ENCODE data around the gene IRF2BP2. TPM values are rescaled to one million over a fixed set of nuclear protein-coding genes. Genes with fewer than 3 reads are reported as not detected.
A peak's percentile ranks its signal among the peaks of the same experiment; 100 is the strongest.

Gene IRF2BP2
- total and polyA plus RNA-seq, 4 experiments from 2014 or later: 23.9 to 164 (median 103) TPM

DNA sequence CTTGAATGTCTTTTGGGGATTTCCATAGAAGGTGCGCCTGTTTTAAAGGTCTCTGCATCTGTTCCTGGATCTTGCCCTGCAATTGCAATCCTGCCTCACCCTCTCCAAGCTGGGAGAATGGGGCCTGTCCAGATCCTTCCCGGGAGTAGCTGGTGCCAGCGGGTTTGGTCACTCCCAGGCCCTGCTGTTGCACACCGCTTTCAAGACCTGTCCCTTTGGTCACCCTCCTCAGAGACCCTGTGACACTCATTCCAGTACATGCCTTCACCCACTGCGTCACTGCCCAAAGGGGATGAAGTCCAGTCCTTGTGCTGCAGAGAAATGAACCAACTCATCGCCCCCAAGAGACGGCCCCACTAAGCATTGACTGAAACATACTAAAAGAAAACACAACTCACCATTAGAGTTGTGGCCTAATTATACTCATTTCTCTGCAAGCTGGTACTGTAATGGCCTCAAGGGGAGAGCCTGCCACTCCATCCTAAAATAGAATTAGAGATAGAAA, 1.9 kb upstream of the IRF2BP2 start:
- intact Hi-C loops (cut with micrococcal nuclease): loop anchor here (1.0 to 5.0 kb wide), 11 partner anchors 64 to 1255 kb away; partner anchors contain the start of gene LYST
- no peaks in the 10 kb centered on the region for H3K9me3 ChIP-seq (ENCODE audit: control insufficient read depth in 1 of 2, low read length in 2 of 2)
- Mint-ChIP-seq H3K4me3 (peak overlapping the region; percentile 89 to 94 (median 94)), H3K36me3 (peaks cover 18 to 24% of the 10 kb centered on the region in 2 donors), H3K4me1 (peaks cover 28 to 52% (median 39%) of the 10 kb centered on the region in 4 donors), H3K9me3 (peaks cover 0 to 10% (median 0%) of the 10 kb centered on the region in 8 donors), H3K27ac (peak overlapping the region; percentile 99 to 100 (median 100)), H3K27me3 (peaks cover 0 to 6% of the 10 kb centered on the region in 2 donors)
- peaks cover 9% of the 10 kb centered on the region for H3K36me3 ChIP-seq (ENCODE audit: insufficient read depth, low read length)
- H3K4me3 ChIP-seq (ENCODE audit: low read length in 2 of 2): peak overlapping the region; percentile 59 to 72
- DNase-seq: peak in 1 of 5 donors; percentile 79
- POLR2A ChIA-PET (ENCODE audit: partially characterized antibody): interaction anchor here (0.6 to 7.8 kb wide), 48 partner anchors 7 to 549 kb away, joined by 3 to 312 read pairs (median 6); partner anchors contain the start of genes COA6, RBM34, TARBP1 and TOMM20
- CTCF ChIA-PET (ENCODE audit: partially characterized antibody): interaction anchor here (0.7 to 6.5 kb wide), 23 partner anchors 8 to 491 kb away, joined by 3 to 78 read pairs (median 4); no protein-coding TSS in a partner anchor
- H3K4me1 ChIP-seq (ENCODE audit: insufficient read depth, low read length): peaks cover 41% of the 10 kb centered on the region
- no peaks in the 10 kb centered on the region for H3K27me3 ChIP-seq (ENCODE audit: insufficient read depth, low read length)
- peak overlapping the region; percentile 92 for H3K27ac ChIP-seq (ENCODE audit: low read depth, low read length)

DNA sequence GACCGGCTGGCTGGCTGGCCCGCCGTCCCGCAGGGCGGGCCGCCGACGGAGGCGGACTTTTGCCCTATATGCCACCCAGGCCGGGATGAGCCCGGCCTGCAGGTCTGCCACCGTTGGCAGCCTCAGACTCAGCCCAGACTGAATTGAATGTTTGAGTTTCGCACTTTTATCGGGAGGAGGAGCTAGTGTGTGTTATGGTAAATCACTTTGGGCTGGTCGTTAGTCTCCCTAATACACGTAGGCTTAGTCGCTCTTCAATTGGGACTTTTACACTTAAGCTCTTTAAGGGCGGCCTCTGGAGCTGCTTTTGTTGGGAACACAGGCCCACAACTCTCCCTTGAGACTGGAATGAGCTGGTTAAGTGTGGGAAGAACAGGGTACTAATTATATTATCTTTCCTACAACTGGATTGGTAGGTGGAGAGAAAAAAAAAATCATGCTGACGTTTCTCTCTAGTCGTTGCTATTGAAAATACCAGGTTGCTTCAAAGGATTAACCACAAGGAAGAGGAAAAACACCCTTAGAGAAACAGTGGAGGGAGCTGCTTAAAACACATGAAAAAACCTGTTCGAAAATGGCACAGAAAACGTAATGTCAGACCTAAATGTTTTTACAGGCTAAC, 1.4 kb upstream of the IRF2BP2 start:
- Mint-ChIP-seq H3K36me3 (peaks cover 21 to 29% of the 10 kb centered on the region in 2 donors), H3K4me1 (peaks cover 28 to 57% (median 41%) of the 10 kb centered on the region in 4 donors), H3K9me3 (peaks cover 0 to 10% (median 0%) of the 10 kb centered on the region in 8 donors), H3K27me3 (peaks cover 0 to 6% of the 10 kb centered on the region in 2 donors), H3K4me3 (peak overlapping the region; percentile 89 to 94 (median 94)), H3K27ac (peak overlapping the region; percentile 99 to 100 (median 100))
- no peaks in the 10 kb centered on the region for H3K27me3 ChIP-seq (ENCODE audit: insufficient read depth, low read length)
- intact Hi-C loops (cut with micrococcal nuclease): loop anchor here (1.0 to 5.0 kb wide), 10 partner anchors 65 to 1256 kb away; partner anchors contain the start of gene LYST
- ChIA-PET POLR2A (ENCODE audit: partially characterized antibody) (interaction anchor here (0.6 to 7.8 kb wide), 50 partner anchors 7 to 754 kb away, joined by 3 to 312 read pairs (median 6); partner anchors contain the start of genes COA6, RBM34, TARBP1 and TOMM20), CTCF (ENCODE audit: partially characterized antibody) (interaction anchor here (0.7 to 6.5 kb wide), 16 partner anchors 7 to 472 kb away, joined by 3 to 78 read pairs (median 4); no protein-coding TSS in a partner anchor)
- H3K27ac ChIP-seq (ENCODE audit: low read depth, low read length): peak overlapping the region; percentile 92
- peaks cover 44% of the 10 kb centered on the region for H3K4me1 ChIP-seq (ENCODE audit: insufficient read depth, low read length)
- peak; percentile 85 to 89 (median 86) for DNase-seq
- peak overlapping the region; percentile 59 to 72 for H3K4me3 ChIP-seq (ENCODE audit: low read length in 2 of 2)
- no peaks in the 10 kb centered on the region for H3K9me3 ChIP-seq (ENCODE audit: control insufficient read depth in 1 of 2, low read length in 2 of 2)
- H3K36me3 ChIP-seq (ENCODE audit: insufficient read depth, low read length): peaks cover 14% of the 10 kb centered on the region

- POLR2A ChIA-PET (ENCODE audit: partially characterized antibody): interaction anchor here (0.7 to 7.8 kb wide), 37 partner anchors 6 to 894 kb away, joined by 3 to 312 read pairs (median 5); partner anchors contain the start of genes B3GALNT2, COA6, TARBP1 and TOMM20
- intact Hi-C loops (cut with micrococcal nuclease): loop anchor here (1.0 to 5.0 kb wide), 12 partner anchors 9 to 1257 kb away; partner anchors contain the start of gene LYST
- H3K36me3 Mint-ChIP-seq: peaks cover 27 to 35% of the 10 kb centered on the region in 2 donors
- peaks cover 33 to 63% (median 46%) of the 10 kb centered on the region in 4 donors for H3K4me1 Mint-ChIP-seq
- H3K27ac ChIP-seq (ENCODE audit: low read depth, low read length): peak overlapping the region; percentile 92
- peaks cover 45% of the 10 kb centered on the region for H3K4me1 ChIP-seq (ENCODE audit: insufficient read depth, low read length)
- H3K9me3 ChIP-seq (ENCODE audit: control insufficient read depth in 1 of 2, low read length in 2 of 2): no peaks in the 10 kb centered on the region
- peaks cover 0 to 6% of the 10 kb centered on the region in 2 donors for H3K27me3 Mint-ChIP-seq
- no peaks in the 10 kb centered on the region for H3K27me3 ChIP-seq (ENCODE audit: insufficient read depth, low read length)
- peak; percentile 90 to 93 (median 91) for DNase-seq
- peaks cover 16% of the 10 kb centered on the region for H3K36me3 ChIP-seq (ENCODE audit: insufficient read depth, low read length)
- peak overlapping the region; percentile 98 to 100 (median 99) for H3K27ac Mint-ChIP-seq
- peak overlapping the region; percentile 67 to 72 for H3K4me3 ChIP-seq (ENCODE audit: low read length in 2 of 2)
- H3K4me3 Mint-ChIP-seq: peak overlapping the region; percentile 88 to 95 (median 94)
- peaks cover 0 to 10% (median 0%) of the 10 kb centered on the region in 8 donors for H3K9me3 Mint-ChIP-seq
- CTCF ChIA-PET (ENCODE audit: partially characterized antibody): interaction anchor here (0.9 to 6.5 kb wide), 14 partner anchors 12 to 473 kb away, joined by 3 to 78 read pairs (median 4); no protein-coding TSS in a partner anchor
Measured at GRCh38 chr1:234610666-234611224, 767 bp upstream of the IRF2BP2 start.

- peaks cover 56% of the 10 kb centered on the region for H3K4me1 ChIP-seq (ENCODE audit: insufficient read depth, low read length)
- H3K4me3 ChIP-seq (ENCODE audit: low read length in 2 of 2): peak overlapping the region in 1 of 2 donors; percentile 72
- peak overlapping the region; percentile 92 for H3K27ac ChIP-seq (ENCODE audit: low read depth, low read length)
- H3K36me3 ChIP-seq (ENCODE audit: insufficient read depth, low read length): peaks cover 25% of the 10 kb centered on the region
- POLR2A ChIA-PET (ENCODE audit: partially characterized antibody): interaction anchor here (0.6 to 7.8 kb wide), 35 partner anchors 10 to 895 kb away, joined by 3 to 312 read pairs (median 4); partner anchors contain the start of genes B3GALNT2, COA6 and TARBP1
- Mint-ChIP-seq H3K27ac (peak overlapping the region in 2 of 7 donors; percentile 99), H3K27me3 (peaks cover 0 to 6% of the 10 kb centered on the region in 2 donors), H3K4me1 (peaks cover 37 to 74% (median 51%) of the 10 kb centered on the region in 4 donors), H3K9me3 (peaks cover 0 to 10% (median 0%) of the 10 kb centered on the region in 8 donors), H3K36me3 (peaks cover 34 to 42% of the 10 kb centered on the region in 2 donors), H3K4me3 (peak overlapping the region in 1 of 8 donors; percentile 90)
- H3K27me3 ChIP-seq (ENCODE audit: insufficient read depth, low read length): no peaks in the 10 kb centered on the region
- no peak for DNase-seq
- intact Hi-C loops (cut with micrococcal nuclease): loop anchor here (1.0 to 5.0 kb wide), 4 partner anchors 8 to 1258 kb away; partner anchors contain the start of gene LYST
- CTCF ChIA-PET (ENCODE audit: partially characterized antibody): interaction anchor here (1.1 to 6.5 kb wide), 5 partner anchors 11 to 474 kb away, joined by 3 to 78 read pairs (median 4); no protein-coding TSS in a partner anchor
- H3K9me3 ChIP-seq (ENCODE audit: control insufficient read depth in 1 of 2, low read length in 2 of 2): no peaks in the 10 kb centered on the region
Measured at GRCh38 chr1:234609691-234610042, 311 bp downstream of the IRF2BP2 start.

GRCh38 chr1:234608911-234609690, 877 bp downstream of the IRF2BP2 start:
- peaks cover 58% of the 10 kb centered on the region for H3K4me1 ChIP-seq (ENCODE audit: insufficient read depth, low read length)
- ChIA-PET CTCF (ENCODE audit: partially characterized antibody) (interaction anchor here (1.1 to 6.5 kb wide), 4 partner anchors 10 to 475 kb away, joined by 3 to 78 read pairs (median 4); no protein-coding TSS in a partner anchor), POLR2A (ENCODE audit: partially characterized antibody) (interaction anchor here (0.5 to 7.8 kb wide), 33 partner anchors 10 to 896 kb away, joined by 3 to 312 read pairs (median 4); partner anchors contain the start of genes B3GALNT2, COA6 and TARBP1)
- peak overlapping the region; percentile 96 for H3K27ac ChIP-seq (ENCODE audit: low read depth, low read length)
- peak overlapping the region; percentile 72 to 95 (median 81) for H3K4me3 Mint-ChIP-seq
- no peaks in the 10 kb centered on the region for H3K9me3 ChIP-seq (ENCODE audit: control insufficient read depth in 1 of 2, low read length in 2 of 2)
- H3K27ac Mint-ChIP-seq: peak overlapping the region; percentile 71 to 95 (median 89)
- peak; percentile 74 to 85 (median 78) for DNase-seq
- H3K4me1 Mint-ChIP-seq: peaks cover 38 to 79% (median 54%) of the 10 kb centered on the region in 4 donors
- no peaks in the 10 kb centered on the region for H3K27me3 ChIP-seq (ENCODE audit: insufficient read depth, low read length)
- peaks cover 25% of the 10 kb centered on the region for H3K36me3 ChIP-seq (ENCODE audit: insufficient read depth, low read length)
- H3K36me3 Mint-ChIP-seq: peaks cover 37 to 45% of the 10 kb centered on the region in 2 donors
- H3K4me3 ChIP-seq (ENCODE audit: low read length in 2 of 2): peak overlapping the region in 1 of 2 donors; percentile 77
- intact Hi-C loops (cut with micrococcal nuclease): no loop called here
- peaks cover 0 to 6% of the 10 kb centered on the region in 2 donors for H3K27me3 Mint-ChIP-seq
- peaks cover 0 to 10% (median 0%) of the 10 kb centered on the region in 8 donors for H3K9me3 Mint-ChIP-seq

Measured in CD4-positive, alpha-beta memory T cell (primary cell).